Brain microvascular endothelial cell (primary cell): ENCODE measurements around the gene SLC12A3.

Source experiments
- DNase-seq: peaks from one replicate; pipeline ENCODE4 v3.0.0-alpha.2; 2020
- H3K27ac ChIP-seq: fragments of 250-450 bp; sonication (Bioruptor Pico); 2 replicates; pipeline ENCODE4 v1.5.1; 2020; ENCODE audit warnings: mild to moderate bottlenecking, moderate library complexity
- H3K27me3 ChIP-seq: fragments of 250-450 bp; sonication (Bioruptor Pico); replicated peaks from 2 replicates; pipeline ENCODE4 v1.5.1; 2020; ENCODE audit warnings: mild to moderate bottlenecking
- H3K36me3 ChIP-seq: fragments of 250-450 bp; sonication (Bioruptor Pico); replicated peaks from 2 replicates; pipeline ENCODE4 v1.5.1; 2020; ENCODE audit warnings: mild to moderate bottlenecking
- H3K4me3 ChIP-seq: 2 replicates; pipeline ENCODE4 v1.5.1; 2011; ENCODE audit warnings: low read depth, mild to moderate bottlenecking, control low read depth, low read length, moderate library complexity
- CTCF ChIP-seq: IDR thresholded peaks from 2 replicates; pipeline ENCODE4 v1.5.1; 2011; ENCODE audit warnings: low read depth, mild to moderate bottlenecking, moderate library complexity, low read length, control low read depth, inconsistent platforms; ENCODE audit errors: missing control alignments
- in situ Hi-C: cut with HindIII; loops from 2 replicates; pipeline ENCODE4 v1.10.0; 2017; ENCODE audit warnings: low sequenced_read_pairs, low pct_ligation_motif_present

The SLC12A3 gene

GRCh38 chr16:56874800-56875199, 9.8 kb downstream of the SLC12A3 start:
- in situ Hi-C loops, result no loop called here
- no peaks in the 10 kb centered on the region for H3K27me3 ChIP-seq
- no peak for DNase-seq
- H3K27ac ChIP-seq, result no peak overlapping the region
- TF ChIP-seq CTCF, result no peak
- H3K4me3 ChIP-seq, result no peak overlapping the region
- H3K36me3 ChIP-seq, result no peaks in the 10 kb centered on the region

DNA sequence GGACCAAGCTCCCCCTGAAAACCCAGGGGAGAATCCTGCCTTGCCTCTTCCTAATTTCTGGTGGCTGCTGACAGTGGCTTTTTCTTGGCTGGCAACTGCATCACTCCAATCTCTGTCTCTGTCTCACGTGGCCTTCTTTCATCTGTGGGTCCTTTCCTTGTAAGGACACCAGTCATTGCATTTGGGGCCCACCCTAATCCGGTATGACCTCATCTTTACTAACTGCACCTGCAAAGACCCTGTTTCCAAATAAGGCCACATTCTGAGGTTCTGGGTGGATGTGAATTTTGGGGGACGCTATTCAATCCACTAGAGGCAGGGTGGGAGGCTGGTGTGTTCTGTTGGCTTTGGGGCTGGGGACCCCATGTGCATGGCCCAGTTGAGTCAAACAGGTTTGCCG, 11.0 kb downstream of the SLC12A3 start:
- no peak for DNase-seq
- TF ChIP-seq CTCF, result no peak
- no peaks in the 10 kb centered on the region for H3K27me3 ChIP-seq
- in situ Hi-C loops, result no loop called here
- H3K36me3 ChIP-seq, result no peaks in the 10 kb centered on the region
- H3K27ac ChIP-seq, result no peak overlapping the region
- H3K4me3 ChIP-seq, result no peak overlapping the region

DNA sequence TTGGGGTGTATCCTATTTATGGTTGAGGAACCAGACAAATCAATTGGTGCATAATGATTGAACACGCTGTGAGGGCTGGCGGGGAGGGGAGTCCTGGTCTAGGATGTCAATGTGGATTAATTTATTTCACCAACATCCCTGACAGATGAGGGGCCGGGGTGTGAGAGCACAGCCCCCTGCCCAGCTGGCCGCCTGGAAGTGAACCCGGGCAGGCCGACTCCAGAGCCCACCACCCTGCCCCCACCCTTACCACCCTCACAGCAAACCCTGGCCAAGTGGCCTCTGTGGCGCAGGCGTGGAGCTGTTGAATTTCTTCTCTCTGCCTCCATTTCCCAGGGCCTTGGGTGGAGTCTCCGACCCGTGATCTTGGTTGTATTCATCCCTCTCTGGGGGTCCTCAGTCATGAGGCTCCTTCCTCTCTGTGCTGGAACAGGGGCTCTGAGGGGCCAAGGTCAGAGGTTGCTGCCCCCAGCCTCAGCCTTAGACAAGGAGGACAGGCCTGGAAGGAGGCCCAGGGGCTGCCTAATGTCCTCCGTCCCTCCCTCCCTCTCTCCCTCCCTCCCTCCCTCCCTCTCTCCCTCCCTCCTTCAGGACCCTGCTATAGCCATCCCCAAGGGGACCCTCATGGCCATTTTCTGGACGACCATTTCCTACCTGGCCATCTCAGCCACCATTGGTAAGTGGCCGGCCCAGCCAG, 12.6 kb downstream of the SLC12A3 start:
- no peak for TF ChIP-seq CTCF
- in situ Hi-C loops, result no loop called here
- H3K36me3 ChIP-seq, result no peaks in the 10 kb centered on the region
- H3K4me3 ChIP-seq, result no peak overlapping the region
- DNase-seq, result no peak
- no peaks in the 10 kb centered on the region for H3K27me3 ChIP-seq
- H3K27ac ChIP-seq, result no peak overlapping the region

GRCh38 chr16:56878282-56878854, 13.4 kb downstream of the SLC12A3 start:
- DNase-seq, result no peak
- H3K27me3 ChIP-seq, result no peaks in the 10 kb centered on the region
- in situ Hi-C loops, result no loop called here
- H3K27ac ChIP-seq, result no peak overlapping the region
- H3K4me3 ChIP-seq, result no peak overlapping the region
- no peaks in the 10 kb centered on the region for H3K36me3 ChIP-seq
- TF ChIP-seq CTCF, result no peak

- Histone ChIP-seq H3K36me3 (no peaks in the 10 kb centered on the region), H3K27me3 (no peaks in the 10 kb centered on the region), H3K27ac (no peak overlapping the region), H3K4me3 (no peak overlapping the region)
- in situ Hi-C loops, result no loop called here
- DNase-seq, result no peak
- no peak for TF ChIP-seq CTCF
Measured at GRCh38 chr16:56879276-56879675, 14.3 kb downstream of the SLC12A3 start.

- no peak for TF ChIP-seq CTCF
- in situ Hi-C loops, result no loop called here
- no peak overlapping the region for H3K27ac ChIP-seq
- H3K4me3 ChIP-seq, result no peak overlapping the region
- H3K27me3 ChIP-seq, result no peaks in the 10 kb centered on the region
- H3K36me3 ChIP-seq, result no peaks in the 10 kb centered on the region
- DNase-seq, result no peak
Measured at GRCh38 chr16:56880176-56880575, 15.2 kb downstream of the SLC12A3 start.
